Measurements from ENCODE around the gene PLAGL2.
A peak's percentile ranks its signal among the peaks of the same experiment; 100 is the strongest.
"Not testable (repeated sequence)": the region's sequence is repeated elsewhere in the genome, so short reads cannot be mapped to it uniquely, and the experiment has no call there.

Gene PLAGL2, protein sequence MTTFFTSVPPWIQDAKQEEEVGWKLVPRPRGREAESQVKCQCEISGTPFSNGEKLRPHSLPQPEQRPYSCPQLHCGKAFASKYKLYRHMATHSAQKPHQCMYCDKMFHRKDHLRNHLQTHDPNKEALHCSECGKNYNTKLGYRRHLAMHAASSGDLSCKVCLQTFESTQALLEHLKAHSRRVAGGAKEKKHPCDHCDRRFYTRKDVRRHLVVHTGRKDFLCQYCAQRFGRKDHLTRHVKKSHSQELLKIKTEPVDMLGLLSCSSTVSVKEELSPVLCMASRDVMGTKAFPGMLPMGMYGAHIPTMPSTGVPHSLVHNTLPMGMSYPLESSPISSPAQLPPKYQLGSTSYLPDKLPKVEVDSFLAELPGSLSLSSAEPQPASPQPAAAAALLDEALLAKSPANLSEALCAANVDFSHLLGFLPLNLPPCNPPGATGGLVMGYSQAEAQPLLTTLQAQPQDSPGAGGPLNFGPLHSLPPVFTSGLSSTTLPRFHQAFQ

DNA sequence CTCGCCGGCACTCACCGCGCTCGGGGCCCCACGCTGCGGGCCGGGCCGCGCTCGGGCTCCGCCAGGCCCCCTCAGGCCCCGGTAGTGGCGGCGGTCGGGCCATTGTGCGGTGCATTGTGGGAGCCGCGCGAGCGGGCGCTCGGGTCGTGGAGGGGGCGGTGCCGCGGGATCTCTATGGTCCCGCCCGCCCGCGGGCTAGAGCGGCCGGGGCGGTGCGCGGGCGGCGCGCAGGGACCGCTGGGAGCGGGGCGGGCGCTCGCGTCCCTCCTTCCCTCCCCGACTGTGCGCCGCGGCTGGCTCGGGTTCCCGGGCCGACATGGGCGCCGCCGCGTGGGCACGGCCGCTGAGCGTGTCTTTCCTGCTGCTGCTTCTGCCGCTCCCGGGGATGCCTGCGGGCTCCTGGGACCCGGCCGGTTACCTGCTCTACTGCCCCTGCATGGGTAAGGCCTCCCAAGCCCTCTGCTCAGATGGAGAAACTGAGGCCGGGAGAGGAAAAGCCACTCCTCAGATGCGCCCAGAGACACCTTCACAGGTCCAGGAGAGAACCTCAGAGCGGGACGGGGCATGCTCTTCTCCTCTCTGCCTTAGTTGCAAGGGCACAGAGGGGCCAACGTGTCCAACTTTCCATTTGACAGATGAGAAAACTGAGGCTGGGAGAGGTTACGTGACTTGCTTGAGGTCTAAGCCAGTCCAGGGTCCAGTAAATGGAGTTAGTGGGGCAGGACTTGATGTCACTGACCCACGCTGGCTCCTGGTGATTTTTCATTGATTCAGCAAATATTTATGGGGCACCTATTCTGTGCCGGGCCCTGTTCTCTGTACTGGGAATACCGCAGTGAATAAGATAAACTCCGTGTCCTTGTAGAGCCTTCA, at the start of gene PLAGL2, which contains the start of gene POFUT1:
TSS of gene PLAGL2 (minus strand) at position 118 of the 873 bp plus-strand sequence. CDS start 5,565 bp downstream, outside the sequence.
TSS of gene POFUT1 (plus strand) at position 255 of the 873 bp plus-strand sequence. CDS start at position 317, 62 bp downstream.
- TF ChIP-seq, protein P1, sequence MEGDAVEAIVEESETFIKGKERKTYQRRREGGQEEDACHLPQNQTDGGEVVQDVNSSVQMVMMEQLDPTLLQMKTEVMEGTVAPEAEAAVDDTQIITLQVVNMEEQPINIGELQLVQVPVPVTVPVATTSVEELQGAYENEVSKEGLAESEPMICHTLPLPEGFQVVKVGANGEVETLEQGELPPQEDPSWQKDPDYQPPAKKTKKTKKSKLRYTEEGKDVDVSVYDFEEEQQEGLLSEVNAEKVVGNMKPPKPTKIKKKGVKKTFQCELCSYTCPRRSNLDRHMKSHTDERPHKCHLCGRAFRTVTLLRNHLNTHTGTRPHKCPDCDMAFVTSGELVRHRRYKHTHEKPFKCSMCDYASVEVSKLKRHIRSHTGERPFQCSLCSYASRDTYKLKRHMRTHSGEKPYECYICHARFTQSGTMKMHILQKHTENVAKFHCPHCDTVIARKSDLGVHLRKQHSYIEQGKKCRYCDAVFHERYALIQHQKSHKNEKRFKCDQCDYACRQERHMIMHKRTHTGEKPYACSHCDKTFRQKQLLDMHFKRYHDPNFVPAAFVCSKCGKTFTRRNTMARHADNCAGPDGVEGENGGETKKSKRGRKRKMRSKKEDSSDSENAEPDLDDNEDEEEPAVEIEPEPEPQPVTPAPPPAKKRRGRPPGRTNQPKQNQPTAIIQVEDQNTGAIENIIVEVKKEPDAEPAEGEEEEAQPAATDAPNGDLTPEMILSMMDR (conservative IDR thresholded peaks at IDR 0.05; ENCODE audit: low read depth) = no peak
- peak within 1 kb of the TSS; percentile 76 for H3K27ac ChIP-seq
- ChIA-PET CTCF (interaction anchor here (0.6 kb wide), 1 partner anchor 89 kb away, joined by 4 read pairs; no protein-coding TSS in a partner anchor), POLR2A (ENCODE audit: low non-redundant PET) (no interaction called here)
- DNase-seq (ENCODE audit: low spot score) = peak; percentile 99

DNA sequence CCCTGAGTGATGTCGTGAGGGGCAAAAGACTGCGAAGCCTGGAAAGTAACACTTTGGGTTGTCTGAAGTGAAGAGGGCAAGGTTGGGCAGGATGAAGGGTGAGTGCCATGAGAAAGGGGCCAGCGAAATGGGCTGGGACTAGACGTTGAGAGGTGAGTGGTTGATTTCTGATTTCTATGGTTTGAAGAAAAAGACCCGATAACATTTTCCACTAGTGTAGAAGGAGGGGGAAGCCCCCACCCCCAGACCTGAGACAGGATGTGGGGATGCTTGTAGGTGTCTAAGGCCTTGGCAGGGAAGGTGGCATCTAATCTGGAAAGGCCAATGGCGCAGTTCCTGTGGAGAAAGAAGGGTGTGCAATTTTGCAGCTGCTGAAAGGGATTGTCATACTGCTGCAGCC, 44.6 kb upstream of the PLAGL2 start:
- H3K27ac ChIP-seq = no peak overlapping the region
- POLR2A ChIA-PET (ENCODE audit: low non-redundant PET) = no interaction called here
- CTCF ChIA-PET = no interaction called here
- TF ChIP-seq, protein P1 (conservative IDR thresholded peaks at IDR 0.05; ENCODE audit: low read depth) = no peak
- no peak for DNase-seq (ENCODE audit: low spot score)

DNA sequence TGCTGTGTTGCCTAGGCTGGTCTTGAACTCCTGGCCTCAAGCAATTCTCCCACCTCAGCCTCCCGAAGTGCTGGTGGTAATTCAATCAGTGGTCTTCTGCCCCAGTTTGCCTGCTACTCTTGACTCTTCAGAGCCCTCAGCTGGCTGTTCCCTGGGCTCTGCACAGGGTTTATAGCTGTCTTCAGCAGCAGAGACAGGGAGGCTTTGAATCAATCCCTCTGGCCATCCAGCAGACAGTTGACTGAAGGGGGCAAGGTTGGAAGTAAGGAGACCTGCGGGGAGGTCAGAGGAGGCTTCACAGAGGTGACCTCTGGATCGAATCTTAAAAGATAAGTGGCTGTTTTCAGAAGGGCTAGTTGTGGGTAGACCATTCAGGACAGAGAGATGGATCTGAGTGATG, 43.9 kb upstream of the PLAGL2 start:
- ChIA-PET CTCF (no interaction called here), POLR2A (ENCODE audit: low non-redundant PET) (no interaction called here)
- TF ChIP-seq, protein P1 (conservative IDR thresholded peaks at IDR 0.05; ENCODE audit: low read depth) = no peak
- DNase-seq (ENCODE audit: low spot score) = no peak
- no peak overlapping the region for H3K27ac ChIP-seq

DNA sequence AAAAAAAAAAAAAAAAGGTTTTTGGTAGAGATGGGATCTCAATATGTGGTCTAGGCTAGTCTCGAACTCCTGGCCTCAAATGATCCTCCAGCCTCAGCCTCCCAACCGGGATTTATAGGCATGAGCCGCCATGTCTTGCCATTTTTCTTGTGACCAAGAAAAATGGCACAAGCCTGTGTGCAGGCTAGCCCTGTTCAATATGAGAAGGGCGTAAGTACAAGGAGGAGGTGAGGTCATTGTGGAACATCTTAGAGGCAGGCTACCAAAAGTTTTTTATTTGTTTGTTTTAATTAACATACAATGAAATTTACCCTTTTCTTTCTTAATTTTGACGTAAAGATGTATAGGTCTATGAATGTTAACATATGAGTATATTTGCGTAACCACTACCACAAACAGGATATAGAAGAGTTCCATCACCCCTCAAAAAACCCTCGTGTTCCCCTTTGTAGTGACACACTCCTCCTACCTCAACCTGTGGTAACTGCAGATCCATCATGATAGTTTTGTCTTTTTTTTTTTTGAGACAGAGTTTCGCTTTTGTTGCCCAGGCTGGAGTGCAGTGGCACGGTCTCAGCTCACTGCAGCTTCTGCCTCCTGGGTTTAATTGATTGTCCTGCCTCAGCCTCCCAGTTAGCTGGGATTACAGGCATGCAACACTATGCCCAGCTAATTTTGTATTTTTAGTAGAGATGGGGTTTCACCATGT, 41.6 kb upstream of the PLAGL2 start:
- DNase-seq (ENCODE audit: low spot score) = no peak
- TF ChIP-seq, protein P1 (conservative IDR thresholded peaks at IDR 0.05; ENCODE audit: low read depth) = no peak
- H3K27ac ChIP-seq = no peak overlapping the region
- ChIA-PET POLR2A (ENCODE audit: low non-redundant PET) (no interaction called here), CTCF (no interaction called here)

DNA sequence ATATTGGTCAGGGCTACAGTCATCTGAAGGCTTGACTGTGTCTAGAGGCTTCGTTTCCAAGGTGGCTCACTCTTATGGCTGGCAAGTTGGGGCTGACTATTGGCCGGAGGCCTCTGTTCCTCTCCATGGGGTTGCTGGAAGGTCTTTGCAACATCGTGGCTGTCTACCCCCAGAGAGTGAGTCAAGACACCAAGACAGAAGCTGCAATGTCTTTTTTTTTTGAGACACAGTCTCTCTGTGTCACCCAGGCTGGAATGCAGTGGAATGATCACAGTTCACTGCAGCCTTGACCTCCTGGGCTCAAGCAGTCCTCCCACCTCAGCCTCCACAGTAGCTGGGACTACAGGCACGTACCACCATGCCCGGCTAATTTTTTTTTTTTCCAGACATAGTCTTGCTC, 40.5 kb upstream of the PLAGL2 start:
- ChIA-PET CTCF (interaction anchor here (0.6 to 0.7 kb wide), 3 partner anchors 26 to 216 kb away, joined by 3 to 4 read pairs (median 4); no protein-coding TSS in a partner anchor), POLR2A (ENCODE audit: low non-redundant PET) (no interaction called here)
- TF ChIP-seq, protein P1 (conservative IDR thresholded peaks at IDR 0.05; ENCODE audit: low read depth) = no peak
- no peak overlapping the region for H3K27ac ChIP-seq
- DNase-seq (ENCODE audit: low spot score) = no peak

DNA sequence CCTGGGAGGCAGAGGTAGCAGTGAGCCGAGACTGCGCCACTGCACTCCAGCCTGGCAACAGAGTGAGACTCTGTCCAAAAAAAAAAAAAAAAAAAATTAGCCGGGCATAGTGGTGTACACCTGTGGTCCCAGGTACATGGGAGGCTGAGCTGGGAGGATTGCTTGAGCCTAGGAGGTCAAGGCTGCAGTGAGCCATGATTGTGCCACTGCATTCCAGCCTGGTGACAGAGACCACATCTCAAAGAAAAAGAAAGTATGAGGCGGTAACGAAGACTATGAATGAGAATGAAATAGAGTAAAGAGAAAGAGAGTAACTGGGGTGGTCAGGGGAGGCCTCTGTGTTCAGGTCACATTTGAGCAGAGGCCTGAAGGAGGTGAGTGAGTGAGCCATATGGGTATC, 38.7 kb upstream of the PLAGL2 start:
- POLR2A ChIA-PET (ENCODE audit: low non-redundant PET) = not testable (repeated sequence)

More for the DNA sequence above, 38.7 kb upstream of the PLAGL2 start:
- CTCF ChIA-PET = interaction anchor here (0.7 kb wide), 1 partner anchor 154 kb away, joined by 5 read pairs; no protein-coding TSS in a partner anchor
- DNase-seq (ENCODE audit: low spot score); H3K27ac ChIP-seq: not testable (repeated sequence)
